ENCODE results near the gene PROX1.

The PROX1 gene

DNA sequence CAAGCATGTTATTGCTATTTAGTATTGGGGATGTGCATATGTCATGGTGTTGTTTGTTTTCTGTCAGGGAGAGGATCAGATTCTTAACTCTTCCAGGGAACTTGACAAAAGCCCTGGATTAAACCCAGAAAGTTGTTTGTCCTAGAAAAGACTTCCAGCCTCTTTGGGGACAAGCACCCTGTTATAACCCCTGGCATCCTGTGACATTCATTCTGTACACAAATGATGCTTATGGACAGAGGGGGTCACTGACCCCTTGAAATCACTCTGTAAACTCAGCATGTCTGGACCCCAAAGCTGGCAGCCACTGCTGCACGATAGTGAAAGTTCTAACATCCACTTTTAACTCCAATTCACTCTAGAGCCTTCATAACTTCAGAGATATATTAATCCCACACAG is 81.2 kb downstream of the PROX1 start:
- no peak for ATAC-seq
- no peak for TF ChIP-seq PATZ1 (CRISPR knock-in tag; IDR thresholded peaks at IDR 0.05; ENCODE audit: borderline replicate concordance)

DNA sequence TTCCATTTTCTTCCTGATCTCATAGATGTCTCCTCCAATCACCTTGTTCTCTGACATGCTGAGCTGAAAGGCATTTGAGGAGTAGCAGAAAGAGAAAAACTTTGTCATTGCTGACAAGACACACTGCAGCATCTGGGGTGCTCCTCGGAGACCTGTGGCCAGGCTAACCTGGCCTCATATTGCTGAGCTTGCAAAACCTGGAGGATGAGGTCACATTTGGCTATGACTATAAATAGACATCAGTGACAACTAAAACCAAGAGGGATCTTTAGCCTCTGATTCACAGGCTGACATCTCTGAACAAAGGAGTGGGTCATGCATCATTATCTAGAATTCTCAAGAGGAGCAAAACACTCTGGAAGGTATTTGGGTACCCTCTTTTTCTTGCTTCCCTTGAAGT is 83.7 kb downstream of the PROX1 start:
- no peak for TF ChIP-seq CSDC2 (CRISPR knock-in tag; IDR thresholded peaks at IDR 0.05)
- no peak for TF ChIP-seq PPARA (CRISPR knock-in tag; IDR thresholded peaks at IDR 0.05; ENCODE audit: borderline replicate concordance)
- TF ChIP-seq ZFP30 (CRISPR knock-in tag; IDR thresholded peaks at IDR 0.05): no peak
- TF ChIP-seq SNAI2 (CRISPR knock-in tag; IDR thresholded peaks at IDR 0.05): no peak
- no peak for TF ChIP-seq TSHZ2 (CRISPR knock-in tag; IDR thresholded peaks at IDR 0.05)
- TF ChIP-seq PATZ1 (CRISPR knock-in tag; IDR thresholded peaks at IDR 0.05; ENCODE audit: borderline replicate concordance): no peak
- TF ChIP-seq ZNF8 (CRISPR knock-in tag; IDR thresholded peaks at IDR 0.05): no peak
- TF ChIP-seq ISL1 (CRISPR knock-in tag; IDR thresholded peaks at IDR 0.05): no peak
- no peak for TF ChIP-seq OSR1 (CRISPR knock-in tag; IDR thresholded peaks at IDR 0.05)
- TF ChIP-seq RARB (CRISPR knock-in tag; IDR thresholded peaks at IDR 0.05): no peak
- no peak for TF ChIP-seq ZNF70 (CRISPR knock-in tag; IDR thresholded peaks at IDR 0.05)
- TF ChIP-seq TCF4 (CRISPR knock-in tag; IDR thresholded peaks at IDR 0.05; ENCODE audit: borderline replicate concordance): no peak
- TF ChIP-seq ZNF565 (CRISPR knock-in tag; conservative IDR thresholded peaks at IDR 0.05; ENCODE audit: low read depth): no peak
- no peak for TF ChIP-seq BACH2 (CRISPR knock-in tag; IDR thresholded peaks at IDR 0.05; ENCODE audit: borderline replicate concordance)
- no peak for TF ChIP-seq ZC3H10 (CRISPR knock-in tag; IDR thresholded peaks at IDR 0.05)
- no peak for ATAC-seq

- no peak for ATAC-seq
- TF ChIP-seq OSR1 (CRISPR knock-in tag; IDR thresholded peaks at IDR 0.05) (no peak), PATZ1 (CRISPR knock-in tag; IDR thresholded peaks at IDR 0.05; ENCODE audit: borderline replicate concordance) (no peak), ARNTL (CRISPR knock-in tag; IDR thresholded peaks at IDR 0.05; ENCODE audit: borderline replicate concordance, low read depth) (no peak), BACH2 (CRISPR knock-in tag; IDR thresholded peaks at IDR 0.05; ENCODE audit: borderline replicate concordance) (no peak), RARB (CRISPR knock-in tag; IDR thresholded peaks at IDR 0.05) (no peak), CSDC2 (CRISPR knock-in tag; IDR thresholded peaks at IDR 0.05) (no peak), ZNF70 (CRISPR knock-in tag; IDR thresholded peaks at IDR 0.05) (no peak), PPARA (CRISPR knock-in tag; IDR thresholded peaks at IDR 0.05; ENCODE audit: borderline replicate concordance) (no peak), ESRRG (CRISPR knock-in tag; IDR thresholded peaks at IDR 0.05) (no peak), ZC3H10 (CRISPR knock-in tag; IDR thresholded peaks at IDR 0.05) (no peak), TOX (CRISPR knock-in tag; IDR thresholded peaks at IDR 0.05; ENCODE audit: borderline replicate concordance) (no peak), ISL1 (CRISPR knock-in tag; IDR thresholded peaks at IDR 0.05) (no peak), TSHZ2 (CRISPR knock-in tag; IDR thresholded peaks at IDR 0.05) (no peak)
Observed at GRCh38 chr1:214072426-214073157, 84.8 kb downstream of the PROX1 start.
